ENCODE results near the gene CCDC39. TPM values are rescaled to one million over a fixed set of nuclear protein-coding genes. Genes with fewer than 3 reads are reported as not detected.

The CCDC39 gene
- polyA plus RNA-seq, 1 experiment, result not detected

DNA sequence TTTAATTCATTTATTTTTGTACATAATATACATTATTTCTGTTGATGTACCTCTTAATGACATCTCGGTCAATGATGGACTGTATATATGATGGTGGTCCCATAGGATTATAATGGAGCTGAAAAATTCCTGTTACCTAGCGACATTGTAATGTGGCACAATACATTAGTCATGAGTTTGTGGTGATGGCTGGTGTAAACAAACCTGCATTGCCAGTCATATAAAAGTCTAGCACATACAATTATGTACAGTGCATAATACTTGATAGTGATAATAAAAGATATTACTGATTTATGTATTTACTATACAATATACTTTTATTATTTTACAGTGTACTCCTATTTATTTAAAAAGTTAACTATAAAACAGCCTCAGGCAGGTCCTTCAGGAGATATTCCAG, 62.2 kb downstream of the CCDC39 start:
- Histone ChIP-seq H3K9me3 (ENCODE audit: control insufficient read depth, insufficient read depth, low read length) (no peaks in the 10 kb centered on the region), H3K4me3 (ENCODE audit: low read depth, low read length) (no peak overlapping the region), H3K27me3 (ENCODE audit: control insufficient read depth, insufficient read depth, low read length) (no peaks in the 10 kb centered on the region), H3K27ac (ENCODE audit: low read depth, low read length) (no peak overlapping the region)
- TF ChIP-seq, protein P1, sequence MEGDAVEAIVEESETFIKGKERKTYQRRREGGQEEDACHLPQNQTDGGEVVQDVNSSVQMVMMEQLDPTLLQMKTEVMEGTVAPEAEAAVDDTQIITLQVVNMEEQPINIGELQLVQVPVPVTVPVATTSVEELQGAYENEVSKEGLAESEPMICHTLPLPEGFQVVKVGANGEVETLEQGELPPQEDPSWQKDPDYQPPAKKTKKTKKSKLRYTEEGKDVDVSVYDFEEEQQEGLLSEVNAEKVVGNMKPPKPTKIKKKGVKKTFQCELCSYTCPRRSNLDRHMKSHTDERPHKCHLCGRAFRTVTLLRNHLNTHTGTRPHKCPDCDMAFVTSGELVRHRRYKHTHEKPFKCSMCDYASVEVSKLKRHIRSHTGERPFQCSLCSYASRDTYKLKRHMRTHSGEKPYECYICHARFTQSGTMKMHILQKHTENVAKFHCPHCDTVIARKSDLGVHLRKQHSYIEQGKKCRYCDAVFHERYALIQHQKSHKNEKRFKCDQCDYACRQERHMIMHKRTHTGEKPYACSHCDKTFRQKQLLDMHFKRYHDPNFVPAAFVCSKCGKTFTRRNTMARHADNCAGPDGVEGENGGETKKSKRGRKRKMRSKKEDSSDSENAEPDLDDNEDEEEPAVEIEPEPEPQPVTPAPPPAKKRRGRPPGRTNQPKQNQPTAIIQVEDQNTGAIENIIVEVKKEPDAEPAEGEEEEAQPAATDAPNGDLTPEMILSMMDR (IDR thresholded peaks at IDR 0.05; ENCODE audit: low read depth, low read length), result no peak
- ChIA-PET POLR2A (no interaction called here), CTCF (no interaction called here)
- DNase-seq (ENCODE audit: low read depth, low spot score), result no peak

DNA sequence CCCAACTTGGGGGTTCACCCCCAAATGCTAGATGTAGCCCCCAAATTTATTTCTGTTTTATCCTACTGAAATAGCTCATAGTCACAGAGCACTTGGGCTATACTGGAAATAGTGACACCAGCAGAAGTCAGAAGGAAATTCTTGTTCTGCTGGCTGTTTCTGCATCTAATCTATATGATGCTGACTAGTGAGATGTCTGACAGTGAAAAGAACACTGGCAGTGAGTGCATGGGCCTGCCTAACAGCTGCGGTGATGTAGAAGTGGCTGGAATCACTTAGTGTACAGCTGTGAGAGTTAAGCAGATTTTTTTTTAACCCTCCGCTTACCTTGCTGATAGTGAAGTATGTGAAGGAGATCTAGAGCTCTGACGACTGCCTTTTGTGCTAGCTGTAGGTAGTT, 63.3 kb downstream of the CCDC39 start:
- DNase-seq (ENCODE audit: low read depth, low spot score), result no peak
- POLR2A ChIA-PET, result no interaction called here
- TF ChIP-seq, protein P1 (IDR thresholded peaks at IDR 0.05; ENCODE audit: low read depth, low read length), result no peak

DNA sequence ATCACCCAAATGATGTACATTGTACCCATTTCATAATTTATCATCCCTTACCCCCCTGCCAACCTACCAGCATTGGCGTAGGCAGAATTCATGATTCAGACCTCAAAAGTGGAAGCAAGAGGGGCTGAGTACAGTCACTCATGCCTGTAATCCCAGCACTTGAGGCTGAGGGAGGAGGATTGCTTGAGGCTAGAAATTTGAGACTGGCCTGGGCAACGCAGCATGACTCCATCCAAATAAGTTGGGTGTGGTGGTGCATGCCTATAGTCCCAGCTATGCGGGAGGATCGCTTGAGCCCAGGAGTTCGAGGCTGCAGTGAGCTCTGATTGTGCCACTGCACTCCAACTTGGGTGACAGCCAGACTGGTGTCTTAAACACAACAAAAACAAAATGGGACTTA, 66.9 kb downstream of the CCDC39 start:
- CTCF ChIA-PET, result no interaction called here
- H3K27me3 ChIP-seq (ENCODE audit: control insufficient read depth, insufficient read depth, low read length), result no peaks in the 10 kb centered on the region
- no peak overlapping the region for H3K27ac ChIP-seq (ENCODE audit: low read depth, low read length)

More for the DNA sequence above, 63.3 kb downstream of the CCDC39 start:
- Histone ChIP-seq H3K4me3 (ENCODE audit: low read depth, low read length) (no peak overlapping the region), H3K27ac (ENCODE audit: low read depth, low read length) (no peak overlapping the region), H3K9me3 (ENCODE audit: control insufficient read depth, insufficient read depth, low read length) (no peaks in the 10 kb centered on the region), H3K27me3 (ENCODE audit: control insufficient read depth, insufficient read depth, low read length) (no peaks in the 10 kb centered on the region)
- CTCF ChIA-PET, result interaction anchor here (0.7 to 1.5 kb wide), 3 partner anchors 15 to 687 kb away, joined by 3 to 7 read pairs (median 3); no protein-coding TSS in a partner anchor

DNA sequence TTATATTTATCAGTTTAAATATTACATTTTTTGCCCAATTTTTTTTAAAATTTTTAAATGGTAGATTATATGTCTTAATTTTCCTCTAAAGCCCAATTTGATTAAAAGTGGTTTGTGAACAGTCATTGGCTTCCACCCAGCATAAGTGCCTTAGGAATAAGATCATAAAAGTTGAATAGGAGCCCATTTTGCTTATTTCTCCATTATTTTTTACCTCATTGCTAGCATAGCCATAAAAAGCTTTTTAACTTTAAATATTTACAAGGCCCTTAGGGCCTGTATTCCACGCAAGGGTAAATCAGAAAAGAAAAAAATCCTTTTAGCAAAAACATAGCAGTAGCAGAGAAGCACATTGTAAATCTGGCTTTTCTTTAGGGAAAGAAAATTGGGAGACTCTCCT, 68.3 kb downstream of the CCDC39 start:
- no peak for DNase-seq (ENCODE audit: low read depth, low spot score)
- POLR2A ChIA-PET, result interaction anchor here (1.7 kb wide), 1 partner anchor 9 kb away, joined by 7 read pairs; the partner anchor contains the start of gene TTC14

More for the DNA sequence above, 66.9 kb downstream of the CCDC39 start:
- Histone ChIP-seq H3K9me3 (ENCODE audit: control insufficient read depth, insufficient read depth, low read length) (no peaks in the 10 kb centered on the region), H3K4me3 (ENCODE audit: low read depth, low read length) (no peak overlapping the region)
- POLR2A ChIA-PET, result interaction anchor here (1.7 kb wide), 1 partner anchor 10 kb away, joined by 7 read pairs; the partner anchor contains the start of gene TTC14
- TF ChIP-seq, protein P1 (IDR thresholded peaks at IDR 0.05; ENCODE audit: low read depth, low read length), result no peak
- no peak for DNase-seq (ENCODE audit: low read depth, low spot score)

More for the DNA sequence above, 68.3 kb downstream of the CCDC39 start:
- Histone ChIP-seq H3K4me3 (ENCODE audit: low read depth, low read length) (no peak overlapping the region), H3K27me3 (ENCODE audit: control insufficient read depth, insufficient read depth, low read length) (no peaks in the 10 kb centered on the region), H3K27ac (ENCODE audit: low read depth, low read length) (no peak overlapping the region), H3K9me3 (ENCODE audit: control insufficient read depth, insufficient read depth, low read length) (no peaks in the 10 kb centered on the region)
- TF ChIP-seq, protein P1 (IDR thresholded peaks at IDR 0.05; ENCODE audit: low read depth, low read length), result no peak
- CTCF ChIA-PET, result interaction anchor here (0.8 kb wide), 2 partner anchors 192 to 682 kb away, joined by 3 read pairs; no protein-coding TSS in a partner anchor

Measured in AG04450 (cell line).